ENCODE measurements around the gene C2orf42.
A peak's percentile ranks its signal among the peaks of the same experiment; 100 is the strongest.
"Not testable (repeated sequence)": the region's sequence is repeated elsewhere in the genome, so short reads cannot be mapped to it uniquely, and the experiment has no call there.

C2orf42 gene

DNA sequence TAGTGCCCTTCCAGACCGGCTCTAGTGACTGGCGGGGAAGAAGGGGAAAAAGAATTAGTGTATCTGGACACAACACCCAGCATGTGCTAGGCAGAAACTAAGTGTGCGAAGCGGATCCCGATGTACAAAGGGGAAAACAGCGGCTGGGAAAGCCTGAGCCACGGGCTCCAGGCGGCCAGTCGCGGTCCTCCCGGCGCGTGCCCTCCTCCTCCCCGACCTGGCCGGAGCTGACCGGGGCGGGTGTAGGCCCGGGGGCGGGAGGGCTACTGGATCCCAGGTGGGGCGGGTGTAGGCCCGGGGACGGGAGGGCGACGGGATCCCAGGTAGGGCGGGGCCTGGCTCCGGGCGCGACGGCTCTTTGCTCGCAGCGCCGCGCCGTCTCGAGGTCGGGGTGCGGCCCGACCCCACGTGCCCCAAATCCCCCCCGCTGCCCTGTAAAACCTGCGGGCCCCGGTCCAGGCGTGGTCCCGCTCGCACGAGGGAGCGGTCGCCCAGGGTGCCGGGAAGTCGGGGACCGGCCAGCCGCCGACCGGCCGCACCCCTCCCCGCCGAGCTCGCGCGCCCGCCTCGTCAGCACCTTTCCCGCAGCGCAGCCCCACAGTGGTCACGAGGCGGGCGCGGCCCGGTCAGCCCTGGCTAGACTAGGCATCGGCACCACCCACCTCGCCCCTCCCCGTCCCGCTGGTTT, 48.8 kb downstream of the C2orf42 start:
- Histone ChIP-seq H3K4me1 (ENCODE audit: control insufficient read depth, insufficient read depth, low read length) (peaks cover 25% of the 10 kb centered on the region), H3K9ac (ENCODE audit: low read depth, low read length) (peak overlapping the region; percentile 91), H3K4me3 (ENCODE audit: low read length) (peak overlapping the region; percentile 66), H3K4me2 (ENCODE audit: low read length) (peak overlapping the region; percentile 81), H3K36me3 (ENCODE audit: insufficient read depth, low read length) (no peaks in the 10 kb centered on the region), H3K27me3 (ENCODE audit: control insufficient read depth, insufficient read depth, low read length) (no peaks in the 10 kb centered on the region), H3K9me3 (replicated peaks; ENCODE audit: low read length) (no peaks in the 10 kb centered on the region)

- Histone ChIP-seq H3K4me1 (ENCODE audit: control insufficient read depth, insufficient read depth, low read length) (peaks cover 26% of the 10 kb centered on the region), H3K9ac (ENCODE audit: low read depth, low read length) (peak overlapping the region; percentile 91), H3K36me3 (ENCODE audit: insufficient read depth, low read length) (no peaks in the 10 kb centered on the region), H3K9me3 (replicated peaks; ENCODE audit: low read length) (no peaks in the 10 kb centered on the region), H3K4me3 (ENCODE audit: low read length) (peak overlapping the region; percentile 66), H3K27me3 (ENCODE audit: control insufficient read depth, insufficient read depth, low read length) (no peaks in the 10 kb centered on the region), H3K4me2 (ENCODE audit: low read length) (peak overlapping the region; percentile 81)
These were observed 49.5 kb downstream of the C2orf42 start for GRCh38 chr2:70141212-70141901.

- Histone ChIP-seq H3K4me2 (ENCODE audit: low read length) (no peak overlapping the region), H3K27me3 (ENCODE audit: control insufficient read depth, insufficient read depth, low read length) (no peaks in the 10 kb centered on the region), H3K4me1 (ENCODE audit: control insufficient read depth, insufficient read depth, low read length) (peaks cover 32% of the 10 kb centered on the region), H3K9me3 (replicated peaks; ENCODE audit: low read length) (no peaks in the 10 kb centered on the region), H3K36me3 (ENCODE audit: insufficient read depth, low read length) (no peaks in the 10 kb centered on the region), H3K9ac (ENCODE audit: low read depth, low read length) (no peak overlapping the region), H3K4me3 (ENCODE audit: low read length) (no peak overlapping the region)
These were observed 50.0 kb downstream of the C2orf42 start for GRCh38 chr2:70140791-70141211.

DNA sequence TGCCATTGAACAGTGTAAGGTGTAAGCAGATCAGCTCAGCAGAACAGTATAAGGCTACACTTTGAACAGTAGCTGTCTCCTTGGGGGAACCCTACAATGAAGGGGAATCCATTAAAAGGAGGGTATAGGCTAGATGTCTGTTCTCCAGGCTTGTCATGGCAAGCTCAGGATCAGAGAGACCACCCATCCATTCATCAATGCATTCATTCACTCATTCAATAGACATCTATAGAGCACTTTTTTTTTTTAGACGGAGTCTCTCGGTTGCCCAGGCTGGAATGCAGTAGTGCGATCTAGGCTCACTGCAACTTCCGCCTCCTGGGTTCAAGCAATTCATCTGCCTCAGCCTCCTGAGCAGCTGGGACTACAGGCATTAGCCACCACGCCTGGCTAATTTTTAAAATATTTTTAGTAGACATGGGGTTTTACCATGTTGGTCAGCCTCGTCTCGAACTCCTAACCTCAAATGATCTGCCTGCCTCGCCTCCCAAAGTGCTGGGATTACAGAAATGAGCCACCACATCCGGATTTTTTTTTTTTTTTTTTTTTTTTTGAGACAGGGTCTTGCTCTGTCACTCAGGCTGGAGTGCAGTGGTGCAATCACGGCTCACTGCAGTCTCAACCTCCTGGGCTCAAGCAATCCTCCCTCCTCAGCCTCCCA, 56.4 kb downstream of the C2orf42 start:
- H3K27me3 ChIP-seq (ENCODE audit: control insufficient read depth, insufficient read depth, low read length); H3K4me3 ChIP-seq (ENCODE audit: low read length); H3K9me3 ChIP-seq (replicated peaks; ENCODE audit: low read length); H3K36me3 ChIP-seq (ENCODE audit: insufficient read depth, low read length); H3K4me2 ChIP-seq (ENCODE audit: low read length); H3K9ac ChIP-seq (ENCODE audit: low read depth, low read length): not testable (repeated sequence)
- peaks cover 44% of the 10 kb centered on the region for H3K4me1 ChIP-seq (ENCODE audit: control insufficient read depth, insufficient read depth, low read length)

DNA sequence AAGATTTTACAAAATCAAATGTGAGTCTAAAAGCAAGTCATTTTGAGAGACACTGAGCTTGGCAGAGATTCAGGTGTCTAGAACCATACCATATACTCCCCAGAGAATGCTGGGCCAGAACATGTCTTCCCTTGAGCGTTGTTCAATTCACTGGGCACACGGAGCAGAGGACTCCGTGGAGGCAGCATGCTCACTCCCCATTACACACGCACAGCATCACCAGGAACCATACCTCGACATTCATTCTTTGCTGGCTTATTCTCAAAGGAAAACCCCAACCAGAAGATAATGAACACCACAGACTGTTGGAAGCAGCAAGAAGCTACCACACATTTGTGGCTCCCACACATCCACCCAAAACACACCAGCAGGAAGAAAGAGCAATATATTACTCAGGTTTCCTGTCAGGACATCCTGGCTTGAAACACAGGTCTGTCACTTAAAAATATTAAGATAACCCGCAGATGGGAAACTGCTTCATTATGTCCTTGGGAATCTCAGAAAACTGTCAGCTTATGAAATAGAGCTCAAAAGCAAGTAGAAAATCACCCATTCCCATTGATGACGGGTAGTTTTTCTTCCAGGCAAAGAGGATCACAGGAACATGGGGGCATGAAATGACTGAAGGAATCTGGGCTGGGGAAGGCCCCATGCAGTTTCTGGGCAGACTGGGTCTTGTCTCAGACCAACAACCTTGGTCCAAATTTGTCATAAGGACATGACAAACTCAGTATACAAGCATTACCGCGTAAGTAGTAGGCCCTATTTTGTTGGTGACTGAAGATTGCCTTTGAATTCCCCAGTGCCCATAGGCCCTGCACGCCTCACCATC, 57.1 kb downstream of the C2orf42 start:
- Histone ChIP-seq H3K9ac (ENCODE audit: low read depth, low read length) (peak overlapping the region; percentile 77), H3K9me3 (replicated peaks; ENCODE audit: low read length) (no peaks in the 10 kb centered on the region), H3K27me3 (ENCODE audit: control insufficient read depth, insufficient read depth, low read length) (no peaks in the 10 kb centered on the region), H3K4me2 (ENCODE audit: low read length) (peak overlapping the region; percentile 80), H3K4me3 (ENCODE audit: low read length) (peak overlapping the region; percentile 5), H3K4me1 (ENCODE audit: control insufficient read depth, insufficient read depth, low read length) (peaks cover 44% of the 10 kb centered on the region), H3K36me3 (ENCODE audit: insufficient read depth, low read length) (no peaks in the 10 kb centered on the region)

GRCh38 chr2:70133127-70133452, 57.7 kb downstream of the C2orf42 start:
- Histone ChIP-seq H3K9ac (ENCODE audit: low read depth, low read length) (peak overlapping the region; percentile 77), H3K4me2 (ENCODE audit: low read length) (peak overlapping the region; percentile 80), H3K9me3 (replicated peaks; ENCODE audit: low read length) (no peaks in the 10 kb centered on the region), H3K4me3 (ENCODE audit: low read length) (peak overlapping the region; percentile 51), H3K4me1 (ENCODE audit: control insufficient read depth, insufficient read depth, low read length) (peaks cover 44% of the 10 kb centered on the region), H3K36me3 (ENCODE audit: insufficient read depth, low read length) (no peaks in the 10 kb centered on the region), H3K27me3 (ENCODE audit: control insufficient read depth, insufficient read depth, low read length) (no peaks in the 10 kb centered on the region)

DNA sequence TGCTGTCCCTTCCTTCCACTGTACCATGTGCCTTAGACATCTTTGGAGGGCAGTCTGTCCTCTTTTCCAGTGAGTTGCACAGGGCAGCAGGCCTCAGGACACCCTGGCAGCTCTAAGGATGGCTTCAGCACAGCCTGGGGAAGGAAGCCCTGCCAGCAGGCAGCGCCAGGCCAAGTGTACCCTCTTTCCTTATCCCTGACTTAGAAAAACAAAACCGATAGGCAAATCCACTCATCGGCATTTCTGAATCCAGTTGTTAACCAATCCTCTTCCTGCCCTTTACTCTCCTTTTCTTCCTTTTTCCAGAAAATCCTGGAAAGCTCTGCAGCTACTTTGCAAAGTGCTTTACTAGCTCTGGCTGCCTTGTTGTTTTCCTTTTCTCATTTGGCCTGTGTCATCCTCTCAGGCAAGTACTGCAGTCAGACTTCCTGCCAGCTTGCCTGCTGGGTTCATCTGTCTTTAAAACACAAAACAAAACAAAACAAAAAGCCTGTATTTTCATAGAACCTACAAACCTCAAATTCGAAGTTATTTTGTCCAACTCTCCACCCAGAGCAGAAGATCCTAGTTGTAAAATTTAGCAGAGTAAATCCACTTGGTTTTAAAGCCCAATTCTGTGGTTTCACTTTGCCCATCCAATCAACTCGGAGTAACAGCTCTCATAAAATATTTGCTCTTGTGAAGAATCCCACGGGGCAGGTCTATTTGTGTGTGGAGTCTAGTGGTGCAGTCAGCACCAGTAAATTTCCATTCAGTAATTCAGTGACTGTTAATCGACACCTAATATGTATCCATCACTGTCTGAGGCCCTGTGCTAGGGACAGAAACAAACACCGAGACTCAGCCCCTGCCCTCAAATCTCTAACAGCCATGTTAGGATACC, 58.3 kb downstream of the C2orf42 start:
- Histone ChIP-seq H3K9me3 (replicated peaks; ENCODE audit: low read length) (no peaks in the 10 kb centered on the region), H3K36me3 (ENCODE audit: insufficient read depth, low read length) (no peaks in the 10 kb centered on the region), H3K9ac (ENCODE audit: low read depth, low read length) (peak overlapping the region; percentile 77), H3K4me2 (ENCODE audit: low read length) (peak overlapping the region; percentile 80), H3K4me3 (ENCODE audit: low read length) (peak overlapping the region; percentile 51), H3K4me1 (ENCODE audit: control insufficient read depth, insufficient read depth, low read length) (peaks cover 39% of the 10 kb centered on the region), H3K27me3 (ENCODE audit: control insufficient read depth, insufficient read depth, low read length) (no peaks in the 10 kb centered on the region)

GRCh38 chr2:70131344-70132143, 59.3 kb downstream of the C2orf42 start:
- H3K4me3 ChIP-seq (ENCODE audit: low read length), result not testable (repeated sequence)
- peaks cover 40% of the 10 kb centered on the region for H3K4me1 ChIP-seq (ENCODE audit: control insufficient read depth, insufficient read depth, low read length)

DNA sequence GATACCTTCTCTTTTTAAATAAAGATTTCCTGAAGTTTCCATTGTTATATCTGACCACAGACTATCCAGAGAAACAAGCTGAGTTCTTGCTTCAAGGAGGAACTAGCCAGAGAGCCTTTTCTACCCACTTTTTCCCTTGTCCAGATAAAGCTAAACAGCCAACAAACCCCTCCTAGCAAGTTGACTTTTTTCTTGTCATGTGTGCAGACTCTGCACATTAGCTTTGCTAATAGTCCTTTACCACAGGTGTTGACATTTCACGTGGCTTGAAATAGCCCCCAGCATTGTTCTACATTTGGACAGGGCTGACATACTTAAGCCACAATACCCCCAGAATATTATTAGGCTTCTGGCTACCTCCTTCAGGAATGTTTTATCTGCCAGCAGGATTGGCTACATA, 62.8 kb downstream of the C2orf42 start:
- Histone ChIP-seq H3K9ac (ENCODE audit: low read depth, low read length) (no peak overlapping the region), H3K4me2 (ENCODE audit: low read length) (no peak overlapping the region), H3K36me3 (ENCODE audit: insufficient read depth, low read length) (no peaks in the 10 kb centered on the region), H3K4me1 (ENCODE audit: control insufficient read depth, insufficient read depth, low read length) (peaks cover 39% of the 10 kb centered on the region), H3K4me3 (ENCODE audit: low read length) (no peak overlapping the region), H3K9me3 (replicated peaks; ENCODE audit: low read length) (no peaks in the 10 kb centered on the region), H3K27me3 (ENCODE audit: control insufficient read depth, insufficient read depth, low read length) (no peaks in the 10 kb centered on the region)

More at GRCh38 chr2:70131344-70132143, 59.3 kb downstream of the C2orf42 start:
- not testable (repeated sequence) for H3K9me3 ChIP-seq (replicated peaks; ENCODE audit: low read length); H3K36me3 ChIP-seq (ENCODE audit: insufficient read depth, low read length); H3K27me3 ChIP-seq (ENCODE audit: control insufficient read depth, insufficient read depth, low read length)
- H3K9ac ChIP-seq (ENCODE audit: low read depth, low read length), result peak overlapping the region; percentile 77
- peak overlapping the region; percentile 80 for H3K4me2 ChIP-seq (ENCODE audit: low read length)

GRCh38 chr2:70126413-70126812, 64.4 kb downstream of the C2orf42 start:
- no peak overlapping the region for H3K4me3 ChIP-seq (ENCODE audit: low read length)
- peaks cover 36% of the 10 kb centered on the region for H3K4me1 ChIP-seq (ENCODE audit: control insufficient read depth, insufficient read depth, low read length)
- H3K9me3 ChIP-seq (replicated peaks; ENCODE audit: low read length), result no peaks in the 10 kb centered on the region
- no peaks in the 10 kb centered on the region for H3K36me3 ChIP-seq (ENCODE audit: insufficient read depth, low read length)
- no peaks in the 10 kb centered on the region for H3K27me3 ChIP-seq (ENCODE audit: control insufficient read depth, insufficient read depth, low read length)
- no peak overlapping the region for H3K4me2 ChIP-seq (ENCODE audit: low read length)
- H3K9ac ChIP-seq (ENCODE audit: low read depth, low read length), result no peak overlapping the region
